Adipose tissue (tissue), 3 donors: ENCODE measurements around the gene YPEL4. TPM values are rescaled to one million over a fixed set of nuclear protein-coding genes. Genes with fewer than 3 reads are reported as not detected.

ENCODE experiments used
- H3K27ac ChIP-seq: one replicate; pipeline ENCODE4 v1.5.1; 2013; ENCODE audit warnings: low read depth, low read length
- WGBS, 3 donors: extraction: QIAGEN DNeasy Blood & Tissue Kit; methylation state at CpG; one replicate each; pipeline ENCODE4 v1.1.7; 2013; 5-methylcytosine and 5-hydroxymethylcytosine counted together
- polyA plus RNA-seq, 3 donors: library from polyadenylated mRNA; stranded (reverse); fragments of 200-250 nt; gene quantifications; one replicate each; pipeline ENCODE4 v1.2.3, GENCODE V29; 2013
- donor health status: healthy with polysubstance abuse.
- donor health status: Bipolar disorder and iron deficiency.
- donor health status: healthy.

Gene YPEL4
- polyA plus RNA-seq, 3 donors: 0.17 to 3.5 (median 0.58) TPM

- WGBS, 3 donors: 41 to 68% (median 41%) methylated on average over 8 of the region's 8 CpGs
These were observed 45.2 kb downstream of the YPEL4 start for GRCh38 chr11:57604296-57605027.

DNA sequence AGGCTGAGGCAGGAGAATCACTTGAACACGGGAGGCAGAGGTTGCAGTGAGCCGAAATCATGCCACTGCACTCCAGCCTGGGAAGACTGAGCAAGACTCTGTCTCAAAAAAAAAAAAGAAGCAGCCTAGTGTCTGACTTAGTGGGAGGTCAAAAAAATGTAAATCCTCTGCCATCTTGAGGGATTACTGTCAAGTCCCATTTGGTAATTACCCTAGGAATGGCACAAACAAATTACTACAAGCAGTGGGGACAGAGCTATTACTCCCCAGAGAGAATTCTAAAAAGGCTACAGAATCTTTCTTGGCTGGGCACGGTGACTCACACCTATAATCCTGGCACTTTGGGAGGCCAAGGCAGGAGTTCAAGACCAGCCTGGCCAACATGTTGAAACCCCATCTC, 48.4 kb downstream of the YPEL4 start:
- H3K27ac ChIP-seq: no peak overlapping the region
- WGBS, 3 donors: 83 to 96% (median 93%) methylated on average over 3 of the region's 3 CpGs

More at GRCh38 chr11:57604296-57605027, 45.2 kb downstream of the YPEL4 start:
- no peak overlapping the region for H3K27ac ChIP-seq

GRCh38 chr11:57599381-57599780, 50.3 kb downstream of the YPEL4 start:
- peak overlapping the region; percentile 12 for H3K27ac ChIP-seq
- 25 to 43% (median 42%) methylated on average over 2 of the region's 2 CpGs for WGBS, 3 donors

- WGBS, 3 donors: 37 to 61% (median 41%) methylated on average over 5 of the region's 5 CpGs
- no peak overlapping the region for H3K27ac ChIP-seq
These were observed 50.9 kb downstream of the YPEL4 start for GRCh38 chr11:57598831-57599155.

DNA sequence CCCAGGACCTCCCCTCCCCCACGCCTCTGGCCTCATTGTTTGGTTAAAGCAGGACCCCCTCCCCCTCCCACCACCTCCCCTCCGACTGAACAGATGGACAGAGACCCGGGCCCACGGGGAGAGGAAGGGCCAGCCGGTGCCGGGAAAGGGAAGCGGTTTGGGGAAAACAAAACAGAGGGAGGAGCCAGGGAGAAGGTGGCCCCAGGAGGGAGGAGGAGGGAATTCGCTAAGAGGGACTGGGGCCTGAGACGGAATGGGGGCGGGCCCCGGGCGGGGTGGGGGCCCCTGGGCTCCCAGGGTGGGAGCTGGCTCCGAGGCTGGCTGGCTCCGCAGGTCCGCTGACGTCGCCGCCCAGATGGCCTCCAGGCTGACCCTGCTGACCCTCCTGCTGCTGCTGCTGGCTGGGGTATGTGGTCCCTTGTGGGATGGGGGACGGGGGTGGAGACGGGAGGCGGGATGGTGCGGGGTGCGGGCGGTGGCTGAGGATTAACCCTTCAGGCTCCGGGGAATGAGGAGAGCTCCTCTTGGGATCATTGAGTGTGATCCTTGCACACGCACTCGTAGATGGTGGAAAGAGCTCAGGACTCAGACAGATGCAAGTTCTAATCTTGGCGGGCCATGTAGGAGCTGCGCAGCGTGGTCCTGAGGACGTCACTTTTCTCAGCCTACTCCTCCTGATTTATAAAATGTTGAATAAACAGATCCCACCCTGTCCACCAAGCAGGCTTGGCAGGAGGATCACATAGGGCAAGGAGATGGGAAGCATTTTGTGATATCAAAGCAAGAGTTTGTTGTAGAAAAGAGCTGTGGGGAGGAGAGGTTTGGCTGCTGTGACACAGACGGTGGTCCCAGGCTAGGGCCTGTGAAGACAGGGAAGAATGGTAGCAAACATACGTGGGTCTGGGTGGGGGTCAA, 51.5 kb downstream of the YPEL4 start:
- WGBS, 3 donors: 2 to 8% (median 3%) methylated on average over 29 to 33 of the region's 33 CpGs

GRCh38 chr11:57597461-57597915, 52.2 kb downstream of the YPEL4 start, which contains the start of gene SERPING1:
TSS of gene SERPING1 (plus strand) at chr11:57597685. CDS start at chr11:57598271, 586 bp downstream.
- peak within 1 kb of the TSS; percentile 99 for H3K27ac ChIP-seq
- 14 to 21% (median 16%) methylated on average over 10 of the region's 10 CpGs for WGBS, 3 donors

More for the DNA sequence above, 51.5 kb downstream of the YPEL4 start:
- peak overlapping the region; percentile 99 for H3K27ac ChIP-seq

- WGBS, 3 donors: 76 to 92% (median 85%) methylated on average over 5 of the region's 5 CpGs
These were observed 53.3 kb downstream of the YPEL4 start for GRCh38 chr11:57596266-57596885.

More at GRCh38 chr11:57596266-57596885, 53.3 kb downstream of the YPEL4 start:
- no peak overlapping the region for H3K27ac ChIP-seq

Other genes with a start within 250 kb of the YPEL4 start
- 10 to 100 TPM in 2 of 3 donors, 1 to 10 TPM in 1; 9.9 to 51.2 (median 40.7) TPM for gene SLC43A3, start 222.8 kb downstream of the YPEL4 start, polyA plus RNA-seq
- 1 to 10 TPM in 2 of 3 donors, under 1 TPM in 1; 0.56 to 2.1 (median 1.4) TPM for gene RTN4RL2, start 189.4 kb downstream of the YPEL4 start, polyA plus RNA-seq
- 100 to 1,000 TPM in 1 of 3 donors, 10 to 100 TPM in 1, 1 to 10 TPM in 1; 9.8 to 155 (median 16.0) TPM for gene SLC43A1, start 134.2 kb downstream of the YPEL4 start, polyA plus RNA-seq
- gene TIMM10, start 119.2 kb downstream of the YPEL4 start, polyA plus RNA-seq: 10 to 100 TPM; 32.4 to 67.7 (median 57.2) TPM
- gene SMTNL1, start 112.3 kb downstream of the YPEL4 start, polyA plus RNA-seq: under 1 TPM in 1 of 3 donors, not detected in 2; 0.07 TPM
- gene UBE2L6, start 82.2 kb downstream of the YPEL4 start, polyA plus RNA-seq: 100 to 1,000 TPM in 1 of 3 donors, 10 to 100 TPM in 2; 20.1 to 111 (median 38.6) TPM
- gene SERPING1, start 52.2 kb downstream of the YPEL4 start, polyA plus RNA-seq: 100 to 1,000 TPM; 163 to 672 (median 549) TPM
- 10 to 100 TPM in 1 of 3 donors, 1 to 10 TPM in 2; 5.5 to 13.6 (median 6.1) TPM for gene CLP1, start 7.8 kb upstream of the YPEL4 start, polyA plus RNA-seq
- 10 to 100 TPM; 17.5 to 34.6 (median 18.0) TPM for gene ZDHHC5, start 18.2 kb upstream of the YPEL4 start, polyA plus RNA-seq
- 10 to 100 TPM in 2 of 3 donors, 1 to 10 TPM in 1; 7.7 to 11.8 (median 10.6) TPM for gene MED19, start 62.3 kb upstream of the YPEL4 start, polyA plus RNA-seq
- 10 to 100 TPM; 43.1 to 82.9 (median 45.8) TPM for gene TMX2, start 62.7 kb upstream of the YPEL4 start, polyA plus RNA-seq
- gene SELENOH, start 91.6 kb upstream of the YPEL4 start, polyA plus RNA-seq: 100 to 1,000 TPM in 2 of 3 donors, 10 to 100 TPM in 1; 87.2 to 133 (median 130) TPM
- not detected for gene BTBD18, start 101.9 kb upstream of the YPEL4 start, polyA plus RNA-seq
- 10 to 100 TPM; 38.6 to 49.1 (median 45.3) TPM for gene CTNND1, start 111.9 kb upstream of the YPEL4 start, polyA plus RNA-seq